Measurements from ENCODE around the gene RUNX1.

DNA sequence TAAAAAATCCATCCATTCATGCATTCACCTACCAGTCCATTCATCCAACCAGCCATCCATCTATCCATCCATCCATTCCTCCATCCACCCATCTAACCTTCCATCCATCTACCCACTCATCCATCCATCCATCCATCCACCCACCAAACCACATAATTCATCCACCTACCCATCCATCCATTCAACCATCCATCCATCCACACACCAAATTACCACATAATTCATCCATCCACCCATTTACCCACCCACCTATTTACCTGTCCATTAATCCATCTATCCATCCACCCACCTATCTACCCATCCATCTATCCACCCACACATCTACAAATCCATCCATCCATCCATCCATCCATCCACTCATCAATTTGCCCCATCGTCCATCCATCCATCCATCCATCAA, 308.9 kb downstream of the RUNX1 start:
- TF ChIP-seq CSDC2 (CRISPR knock-in tag; IDR thresholded peaks at IDR 0.05) (no peak), ZFP30 (CRISPR knock-in tag; IDR thresholded peaks at IDR 0.05) (no peak), ESRRG (CRISPR knock-in tag; IDR thresholded peaks at IDR 0.05) (no peak), POU6F1 (CRISPR knock-in tag; IDR thresholded peaks at IDR 0.05; ENCODE audit: borderline replicate concordance, low read depth) (no peak), ZFP3 (CRISPR knock-in tag; IDR thresholded peaks at IDR 0.05) (no peak), SNAI2 (CRISPR knock-in tag; IDR thresholded peaks at IDR 0.05) (no peak)
- TF ChIP-seq, protein P1, sequence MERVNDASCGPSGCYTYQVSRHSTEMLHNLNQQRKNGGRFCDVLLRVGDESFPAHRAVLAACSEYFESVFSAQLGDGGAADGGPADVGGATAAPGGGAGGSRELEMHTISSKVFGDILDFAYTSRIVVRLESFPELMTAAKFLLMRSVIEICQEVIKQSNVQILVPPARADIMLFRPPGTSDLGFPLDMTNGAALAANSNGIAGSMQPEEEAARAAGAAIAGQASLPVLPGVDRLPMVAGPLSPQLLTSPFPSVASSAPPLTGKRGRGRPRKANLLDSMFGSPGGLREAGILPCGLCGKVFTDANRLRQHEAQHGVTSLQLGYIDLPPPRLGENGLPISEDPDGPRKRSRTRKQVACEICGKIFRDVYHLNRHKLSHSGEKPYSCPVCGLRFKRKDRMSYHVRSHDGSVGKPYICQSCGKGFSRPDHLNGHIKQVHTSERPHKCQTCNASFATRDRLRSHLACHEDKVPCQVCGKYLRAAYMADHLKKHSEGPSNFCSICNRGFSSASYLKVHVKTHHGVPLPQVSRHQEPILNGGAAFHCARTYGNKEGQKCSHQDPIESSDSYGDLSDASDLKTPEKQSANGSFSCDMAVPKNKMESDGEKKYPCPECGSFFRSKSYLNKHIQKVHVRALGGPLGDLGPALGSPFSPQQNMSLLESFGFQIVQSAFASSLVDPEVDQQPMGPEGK (CRISPR knock-in tag; IDR thresholded peaks at IDR 0.05; ENCODE audit: borderline replicate concordance) = no peak

Data from SK-N-SH treated with all-trans-retinoic acid at 6 μM for 48 hours (cell line).